IPS-18c (cell line): ENCODE results near the gene PBX1.

Source experiments
- H3K4me3 ChIP-seq: 2 replicates; pipeline ENCODE4 v1.7.0; 2013; ENCODE audit warnings: low read depth, mild to moderate bottlenecking, low read length, moderate library complexity; ENCODE audit not compliant: insufficient read depth
- H3K9me3 ChIP-seq: one replicate; pipeline ENCODE4 v1.6.1; 2013; ENCODE audit warnings: mild to moderate bottlenecking, low read length, moderate library complexity; ENCODE audit not compliant: control insufficient read depth, insufficient read depth

The PBX1 gene

GRCh38 chr1:164625004-164625617 lies 66.1 kb downstream of the PBX1 start:
- H3K9me3 ChIP-seq: no peaks in the 10 kb centered on the region
- no peak overlapping the region for H3K4me3 ChIP-seq

GRCh38 chr1:164628772-164629171 lies 69.8 kb downstream of the PBX1 start:
- H3K9me3 ChIP-seq: no peaks in the 10 kb centered on the region
- H3K4me3 ChIP-seq: no peak overlapping the region

- Histone ChIP-seq H3K9me3 (no peaks in the 10 kb centered on the region), H3K4me3 (no peak overlapping the region)
Measured at GRCh38 chr1:164629971-164630370, 71.0 kb downstream of the PBX1 start.

GRCh38 chr1:164630626-164631396 lies 71.8 kb downstream of the PBX1 start:
- Histone ChIP-seq H3K4me3 (no peak overlapping the region), H3K9me3 (no peaks in the 10 kb centered on the region)

DNA sequence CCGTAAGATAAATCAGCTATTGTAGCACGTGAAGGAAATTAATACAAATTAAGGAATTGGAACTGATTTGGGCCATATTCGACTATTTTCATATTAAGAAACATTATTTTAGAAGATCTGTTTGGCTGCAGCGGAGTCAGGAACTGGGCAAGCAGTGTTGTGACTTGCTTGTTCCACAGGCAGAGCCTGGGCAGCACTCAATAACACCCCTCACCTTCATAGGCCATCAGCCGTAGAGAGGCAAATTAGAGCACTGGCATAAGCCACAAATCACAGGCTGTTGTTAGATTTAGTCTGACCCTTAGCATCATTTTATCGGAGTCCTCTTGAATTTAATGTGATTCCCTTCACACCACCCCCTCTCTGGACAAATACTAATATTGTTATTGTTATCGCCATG lies 72.8 kb downstream of the PBX1 start:
- Histone ChIP-seq H3K9me3 (no peaks in the 10 kb centered on the region), H3K4me3 (no peak overlapping the region)

DNA sequence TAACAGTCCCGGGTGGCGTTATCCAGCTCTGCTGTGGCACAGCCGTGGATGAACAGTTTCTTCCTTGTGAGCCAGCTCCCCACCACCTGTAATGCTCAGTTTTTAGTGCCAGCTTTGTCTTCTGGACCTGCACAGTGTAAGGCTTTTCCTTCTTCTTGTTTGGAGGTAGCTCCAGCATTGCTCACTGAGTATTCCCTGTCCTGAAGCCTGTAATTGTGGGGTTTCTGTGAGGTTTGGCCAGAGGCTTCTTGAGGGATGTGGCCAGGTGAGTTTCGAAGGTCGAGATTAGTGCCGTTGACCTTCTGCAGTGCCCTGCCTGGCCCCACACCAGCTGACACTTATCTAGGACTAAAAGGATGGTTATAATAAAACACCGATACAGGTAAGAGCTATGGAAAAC lies 75.0 kb downstream of the PBX1 start:
- H3K4me3 ChIP-seq: no peak overlapping the region
- no peaks in the 10 kb centered on the region for H3K9me3 ChIP-seq

DNA sequence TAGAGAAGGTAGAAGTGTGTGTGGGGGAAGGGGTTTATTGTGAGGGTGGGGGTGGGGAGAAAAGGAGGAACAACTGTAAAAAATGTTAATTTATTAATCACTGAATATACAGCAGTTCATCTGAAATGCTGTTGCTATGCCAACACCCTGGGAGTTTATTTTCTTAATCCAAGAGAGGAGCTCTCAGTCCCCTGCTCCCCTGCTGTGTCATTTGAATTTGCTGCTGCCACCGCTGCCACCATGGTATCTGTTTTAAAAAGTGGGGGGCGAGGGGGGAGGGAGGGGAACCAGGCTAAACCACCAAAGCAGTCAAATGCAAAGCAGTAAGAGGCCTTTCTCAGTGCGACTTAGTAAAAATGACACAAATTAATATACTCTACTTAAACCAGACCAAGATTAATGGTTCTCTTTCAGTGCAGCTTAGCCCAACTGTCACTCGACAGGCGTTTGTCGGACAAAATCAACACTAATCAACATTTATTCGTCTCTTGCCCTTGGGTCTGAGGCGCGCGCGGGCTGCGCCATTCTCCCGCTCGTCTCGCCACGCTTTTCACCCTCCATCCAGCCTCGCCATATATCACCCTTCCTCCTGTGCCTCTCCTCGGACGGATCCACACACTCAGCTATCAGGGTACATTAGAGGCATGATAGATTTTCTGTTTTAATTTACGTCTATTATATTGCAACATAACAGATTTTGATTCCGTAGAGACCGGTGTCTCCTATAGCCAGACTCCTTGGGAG lies 76.2 kb downstream of the PBX1 start:
- H3K4me3 ChIP-seq: no peak overlapping the region

DNA sequence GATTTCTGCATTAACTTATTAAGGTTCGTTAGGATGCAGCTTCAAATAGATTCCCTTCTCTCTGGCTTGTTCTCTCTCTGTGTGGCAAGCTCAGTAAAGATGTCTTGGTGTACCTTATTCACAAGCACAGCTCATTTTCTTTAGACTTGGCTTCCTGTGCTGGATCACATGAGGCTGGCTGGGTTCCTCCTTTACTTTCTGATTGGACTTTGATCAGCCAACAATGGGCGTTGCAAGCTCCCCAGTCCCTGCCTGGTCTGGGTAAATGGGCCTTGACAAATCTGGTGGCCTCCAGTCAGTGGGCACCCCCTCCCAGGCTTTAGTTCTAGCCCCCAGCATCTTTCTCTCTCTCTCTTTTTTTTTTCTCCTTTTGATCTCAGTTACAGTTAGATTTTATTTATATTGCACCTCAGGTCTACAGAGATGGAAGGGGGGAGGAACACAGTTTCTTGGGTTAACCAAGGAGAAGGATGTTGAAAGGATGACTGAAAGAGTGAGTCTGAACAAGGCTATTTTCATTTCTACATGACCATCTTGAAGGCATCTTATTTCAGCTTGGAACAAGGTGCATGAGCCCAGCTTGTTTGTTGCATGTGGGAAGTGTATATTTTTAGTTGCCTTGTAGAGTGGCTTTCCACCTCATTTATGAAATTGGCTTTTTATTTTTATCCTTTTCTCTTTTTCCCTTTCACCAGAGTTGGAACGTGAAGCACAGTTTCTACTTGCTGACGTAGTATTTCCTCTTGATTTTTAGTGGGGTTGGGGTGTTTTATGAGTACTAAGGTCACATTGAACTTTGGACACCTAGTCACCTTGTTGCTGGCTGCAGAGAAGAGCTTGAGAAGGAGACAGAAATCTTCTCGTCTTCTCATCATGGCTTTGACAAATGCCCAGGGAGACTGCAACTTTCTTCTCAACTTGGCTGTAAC lies 77.1 kb downstream of the PBX1 start:
- Histone ChIP-seq H3K9me3 (no peaks in the 10 kb centered on the region), H3K4me3 (no peak overlapping the region)

More for the DNA sequence above, 76.2 kb downstream of the PBX1 start:
- no peaks in the 10 kb centered on the region for H3K9me3 ChIP-seq

- H3K4me3 ChIP-seq: no peak overlapping the region
- no peaks in the 10 kb centered on the region for H3K9me3 ChIP-seq
Measured at GRCh38 chr1:164636757-164637156, 77.8 kb downstream of the PBX1 start.

- no peaks in the 10 kb centered on the region for H3K9me3 ChIP-seq
- no peak overlapping the region for H3K4me3 ChIP-seq
Measured at GRCh38 chr1:164637461-164638375, 78.7 kb downstream of the PBX1 start.

- no peak overlapping the region for H3K4me3 ChIP-seq
- no peaks in the 10 kb centered on the region for H3K9me3 ChIP-seq
Measured at GRCh38 chr1:164638492-164639202, 79.7 kb downstream of the PBX1 start.

GRCh38 chr1:164640686-164641352 lies 81.8 kb downstream of the PBX1 start:
- Histone ChIP-seq H3K9me3 (no peaks in the 10 kb centered on the region), H3K4me3 (no peak overlapping the region)

- Histone ChIP-seq H3K4me3 (no peak overlapping the region), H3K9me3 (no peaks in the 10 kb centered on the region)
Measured at GRCh38 chr1:164641353-164641730, 82.4 kb downstream of the PBX1 start.

DNA sequence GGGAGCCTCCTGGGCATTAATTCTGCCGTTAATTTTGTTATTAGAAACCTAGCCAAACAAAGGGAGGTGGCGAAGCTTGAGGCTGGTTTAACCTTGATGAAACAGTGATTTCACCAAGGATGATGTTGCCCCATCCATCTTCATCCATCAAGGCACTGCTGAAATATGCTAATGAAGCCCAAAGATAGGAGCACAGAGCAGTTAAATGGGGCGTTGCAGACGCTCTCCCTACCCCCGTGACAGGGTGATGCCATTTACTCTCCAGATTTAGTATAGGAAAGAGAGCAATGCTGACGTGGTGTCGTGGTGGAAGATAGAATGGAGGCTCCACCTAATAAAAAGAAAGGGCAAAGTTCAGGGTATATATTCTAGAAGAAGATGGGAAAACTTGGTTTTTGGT lies 84.0 kb downstream of the PBX1 start:
- H3K4me3 ChIP-seq: no peak overlapping the region
- no peaks in the 10 kb centered on the region for H3K9me3 ChIP-seq

- H3K4me3 ChIP-seq: no peak overlapping the region
- no peaks in the 10 kb centered on the region for H3K9me3 ChIP-seq
Measured at GRCh38 chr1:164644268-164644667, 85.3 kb downstream of the PBX1 start.
